HG03439 (cell line): ENCODE data around the gene ANKRD53.
"Not testable (repeated sequence)": the region's sequence is repeated elsewhere in the genome, so short reads cannot be mapped to it uniquely, and the experiment has no call there.

ENCODE experiments used
- ATAC-seq: cut with Tn5 transposase; IDR thresholded peaks from one replicate; pipeline ENCODE4 v1.9.1; 2021; ENCODE audit warnings: mild to moderate bottlenecking, moderate library complexity; ENCODE audit not compliant: unreplicated experiment

The ANKRD53 gene

DNA sequence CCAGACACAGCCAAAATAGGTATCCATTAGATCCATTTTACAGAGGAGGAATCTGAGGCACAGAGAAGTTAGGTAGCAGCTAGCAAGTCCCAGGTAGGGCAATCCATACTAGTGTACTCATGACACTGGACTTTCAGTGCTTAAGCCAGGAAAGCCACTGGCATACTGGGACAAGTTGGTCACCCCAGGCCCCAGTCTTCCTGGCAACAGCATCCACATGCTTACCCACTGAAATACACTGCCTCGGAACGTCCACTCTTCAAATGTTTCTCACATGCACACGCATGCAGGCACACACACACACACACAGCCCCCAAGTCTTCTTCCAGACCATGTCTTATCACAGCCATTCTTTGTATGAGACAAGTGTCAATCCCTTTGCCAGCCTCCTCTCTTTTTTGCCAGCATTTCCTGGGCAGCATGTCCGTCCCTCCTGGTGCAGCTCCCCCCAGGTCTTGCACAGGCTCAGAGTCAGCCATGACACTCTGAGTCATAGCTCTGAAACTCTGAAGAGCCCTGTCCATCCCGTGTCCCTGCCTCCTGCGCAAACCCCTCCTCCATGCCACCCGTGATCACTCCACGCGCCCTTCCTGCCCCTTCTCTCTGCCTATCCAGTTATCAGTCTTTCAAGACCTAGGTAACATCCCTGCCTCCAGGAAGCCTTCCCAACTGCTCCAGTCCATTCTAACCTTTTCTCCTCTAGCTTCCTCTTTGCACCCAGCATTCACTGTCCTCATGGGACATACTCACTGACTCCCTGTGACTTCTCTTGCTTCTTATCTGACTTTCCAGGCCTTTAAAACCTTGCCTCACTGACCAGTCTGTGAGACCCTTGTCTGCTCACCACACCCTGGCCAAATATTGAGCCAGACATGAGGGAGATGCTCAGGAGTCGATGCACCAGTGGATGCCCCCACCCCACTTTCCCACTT, 27.1 kb downstream of the ANKRD53 start:
- ATAC-seq = no peak

GRCh38 chr2:71006323-71006722, 27.9 kb downstream of the ANKRD53 start:
- no peak for ATAC-seq

- no peak for ATAC-seq
Observed at GRCh38 chr2:71006955-71007799, 28.7 kb downstream of the ANKRD53 start.

DNA sequence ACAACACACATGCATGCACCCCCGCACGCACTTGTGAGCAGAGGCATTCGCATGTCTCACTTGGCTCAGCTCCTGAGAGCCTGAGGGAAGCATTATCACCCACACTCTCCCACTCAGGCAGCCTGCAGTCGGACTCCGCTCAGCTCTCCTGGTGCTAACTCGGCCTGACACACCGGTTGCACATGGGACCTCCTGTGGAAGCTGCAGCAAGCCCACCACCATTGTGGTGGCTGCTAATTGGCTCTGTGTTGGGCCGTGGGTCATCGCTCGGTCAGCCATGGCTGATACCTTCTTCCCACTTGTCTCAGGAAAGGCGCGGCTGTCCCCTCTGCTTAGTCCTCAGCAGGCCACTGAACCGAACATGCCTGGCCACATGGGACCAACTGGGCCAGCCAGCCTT, 29.9 kb downstream of the ANKRD53 start:
- ATAC-seq = no peak

GRCh38 chr2:71011786-71012185, 33.4 kb downstream of the ANKRD53 start:
- ATAC-seq = not testable (repeated sequence)

DNA sequence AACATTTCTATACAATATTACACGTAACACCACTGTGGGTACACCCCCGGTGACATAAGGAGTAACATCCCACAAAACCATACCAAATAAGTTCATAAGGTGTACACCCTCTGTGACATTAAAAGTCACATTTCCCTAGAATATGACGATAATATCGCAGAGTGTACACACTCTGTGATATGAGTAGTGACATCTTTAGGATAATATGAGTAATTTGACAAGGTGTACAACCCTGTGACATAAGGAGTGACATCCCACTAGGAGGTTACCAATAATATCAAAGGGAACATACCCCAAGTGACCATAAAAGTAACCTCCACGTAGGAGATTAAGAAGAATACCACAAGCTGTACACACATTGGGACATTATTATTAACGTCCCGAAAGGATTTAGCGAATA, 40.2 kb downstream of the ANKRD53 start:
- no peak for ATAC-seq

- not testable (repeated sequence) for ATAC-seq
Observed at GRCh38 chr2:71019989-71020388, 41.6 kb downstream of the ANKRD53 start.

DNA sequence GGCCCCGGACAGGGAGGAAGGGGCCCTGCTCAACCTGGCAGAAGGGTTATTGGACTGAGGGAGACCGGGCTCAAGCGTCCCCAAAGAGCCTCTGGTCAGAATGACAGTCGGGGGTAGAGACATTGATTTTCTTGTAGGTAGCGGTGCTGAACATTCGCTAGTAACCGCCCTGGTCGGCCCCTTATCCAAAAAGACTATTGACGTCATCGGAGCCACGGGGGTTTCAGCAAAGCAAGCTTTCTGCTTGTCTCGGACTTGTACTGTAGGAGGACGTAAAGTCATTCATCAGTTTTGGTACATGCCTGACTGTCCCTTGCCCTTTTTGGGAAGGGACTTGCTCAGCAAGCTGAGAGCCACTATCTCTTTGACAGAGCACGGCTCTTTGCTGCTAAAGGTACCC, 43.0 kb downstream of the ANKRD53 start:
- ATAC-seq = not testable (repeated sequence)

DNA sequence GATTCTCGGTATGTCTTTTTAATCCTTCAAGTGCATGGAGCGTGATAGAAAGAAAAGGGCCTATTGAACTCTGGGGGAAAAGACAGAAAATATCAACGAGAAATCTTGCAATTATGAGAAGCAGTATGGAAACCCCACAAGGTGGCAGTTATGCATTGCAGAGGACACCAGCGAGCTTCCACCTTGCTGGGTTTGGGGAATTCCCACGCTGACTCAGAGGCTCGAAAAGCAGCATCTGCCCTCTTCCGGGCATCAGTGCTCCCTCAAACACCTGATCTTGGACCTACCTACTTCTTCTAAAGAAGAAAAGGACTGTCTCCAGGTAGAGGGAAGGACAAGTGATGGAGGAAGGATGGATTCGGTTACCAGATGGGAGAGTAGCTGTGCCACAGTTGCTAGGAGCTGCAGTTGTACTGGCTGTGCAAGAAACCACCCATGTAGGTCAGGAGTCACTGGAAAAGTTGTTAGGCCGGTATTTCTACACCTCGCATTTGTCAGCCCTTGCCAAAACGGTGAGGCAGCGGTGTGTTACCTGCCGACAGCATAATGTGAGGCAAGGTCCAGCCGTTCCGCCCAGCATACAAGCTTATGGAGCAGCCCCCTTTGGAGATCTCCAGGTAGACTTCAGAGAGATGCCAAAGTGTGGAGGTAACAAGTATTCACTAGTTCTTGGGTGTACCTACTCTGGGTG, 45.3 kb downstream of the ANKRD53 start:
- not testable (repeated sequence) for ATAC-seq
